ENCODE results near the gene CDH16.

GRCh38 chr16:66918355-66918754 is 330 bp downstream of the CDH16 start:
- TF ChIP-seq, protein P1, sequence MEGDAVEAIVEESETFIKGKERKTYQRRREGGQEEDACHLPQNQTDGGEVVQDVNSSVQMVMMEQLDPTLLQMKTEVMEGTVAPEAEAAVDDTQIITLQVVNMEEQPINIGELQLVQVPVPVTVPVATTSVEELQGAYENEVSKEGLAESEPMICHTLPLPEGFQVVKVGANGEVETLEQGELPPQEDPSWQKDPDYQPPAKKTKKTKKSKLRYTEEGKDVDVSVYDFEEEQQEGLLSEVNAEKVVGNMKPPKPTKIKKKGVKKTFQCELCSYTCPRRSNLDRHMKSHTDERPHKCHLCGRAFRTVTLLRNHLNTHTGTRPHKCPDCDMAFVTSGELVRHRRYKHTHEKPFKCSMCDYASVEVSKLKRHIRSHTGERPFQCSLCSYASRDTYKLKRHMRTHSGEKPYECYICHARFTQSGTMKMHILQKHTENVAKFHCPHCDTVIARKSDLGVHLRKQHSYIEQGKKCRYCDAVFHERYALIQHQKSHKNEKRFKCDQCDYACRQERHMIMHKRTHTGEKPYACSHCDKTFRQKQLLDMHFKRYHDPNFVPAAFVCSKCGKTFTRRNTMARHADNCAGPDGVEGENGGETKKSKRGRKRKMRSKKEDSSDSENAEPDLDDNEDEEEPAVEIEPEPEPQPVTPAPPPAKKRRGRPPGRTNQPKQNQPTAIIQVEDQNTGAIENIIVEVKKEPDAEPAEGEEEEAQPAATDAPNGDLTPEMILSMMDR (IDR thresholded peaks at IDR 0.05; ENCODE audit: extremely low read depth in 1 of 2, insufficient read depth in 1 of 2, low read depth in 1 of 2, low read length in 2 of 2), result no peak
- TF ChIP-seq POLR2AphosphoS5 (IDR thresholded peaks at IDR 0.05; ENCODE audit: insufficient read depth, low read depth, low read length) (no peak), POLR2A (IDR thresholded peaks at IDR 0.05; ENCODE audit: low read depth, low read length) (no peak)
